ENCODE data around the gene POLR1A.
"Not testable (repeated sequence)": the region's sequence is repeated elsewhere in the genome, so short reads cannot be mapped to it uniquely, and the experiment has no call there.

The POLR1A gene

GRCh38 chr2:85995648-85996529 lies 109.8 kb downstream of the POLR1A start:
- no peak for DNase-seq

- no peak for DNase-seq
These were observed 110.6 kb downstream of the POLR1A start for GRCh38 chr2:85994897-85995647.

DNA sequence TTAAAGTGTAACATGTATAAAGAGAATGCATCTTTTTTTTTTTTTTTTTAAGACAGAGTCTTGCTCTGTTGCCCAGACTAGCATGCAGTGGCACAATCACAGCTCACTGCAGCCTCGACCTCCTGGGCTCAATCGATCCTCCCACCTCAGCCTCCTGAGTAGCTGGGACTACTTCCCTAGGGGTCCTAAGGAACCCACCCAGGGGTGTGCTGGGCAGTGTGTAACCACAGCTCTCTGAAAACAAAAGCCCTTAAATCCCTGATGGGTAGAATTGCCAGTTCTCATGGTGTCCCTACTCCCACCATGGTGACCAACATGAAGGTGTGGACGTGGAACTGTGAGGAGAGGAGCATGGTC lies 111.3 kb downstream of the POLR1A start:
- no peak for DNase-seq

GRCh38 chr2:85992611-85993010 lies 113.1 kb downstream of the POLR1A start:
- no peak for DNase-seq

DNA sequence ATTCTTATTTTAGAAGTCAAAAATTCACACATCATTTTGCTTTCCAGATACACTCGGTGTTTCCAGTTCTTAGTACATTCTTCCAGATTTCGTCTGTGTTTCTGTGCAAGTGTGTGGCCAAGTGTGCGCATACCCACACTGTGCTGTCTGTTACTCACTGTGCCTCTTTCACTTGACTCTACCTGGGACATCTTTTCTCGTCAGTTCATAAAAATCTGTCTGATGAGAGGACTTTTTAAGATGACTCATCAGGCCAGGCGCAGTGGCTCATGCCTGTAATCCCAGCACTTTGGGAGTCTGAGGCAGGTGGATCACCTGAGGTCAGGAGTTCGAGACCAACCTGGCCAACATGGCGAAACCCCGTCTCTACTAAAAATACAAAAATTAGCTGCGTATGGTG lies 113.6 kb downstream of the POLR1A start:
- DNase-seq: not testable (repeated sequence)

GRCh38 chr2:85990084-85990483 lies 115.6 kb downstream of the POLR1A start:
- DNase-seq: no peak

DNA sequence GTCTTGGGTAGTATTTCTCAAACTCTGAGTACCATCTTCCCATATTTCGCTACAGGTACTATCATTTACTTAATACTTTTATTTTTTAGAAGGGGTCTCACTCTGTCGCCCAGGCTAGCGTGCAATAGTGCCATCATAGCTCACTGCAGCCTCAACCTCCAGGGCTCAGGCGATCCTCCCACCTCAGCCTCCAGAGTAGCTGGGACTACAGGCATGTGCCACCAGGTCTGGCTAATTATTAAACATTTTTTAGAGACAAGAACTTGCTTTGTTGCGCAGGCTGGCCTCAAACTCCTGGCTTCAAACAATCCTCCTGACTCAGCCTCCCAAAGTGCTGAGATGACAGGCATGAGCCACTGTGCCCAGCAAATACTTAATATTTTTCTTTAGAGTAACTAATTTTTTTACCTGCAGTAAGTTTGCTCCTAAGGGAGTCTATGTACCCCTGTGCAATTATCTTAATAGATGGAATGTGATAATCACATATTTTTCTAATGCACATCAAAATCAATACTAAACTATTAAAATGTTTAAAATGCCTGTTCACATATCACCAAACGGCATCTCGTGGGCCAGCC lies 116.3 kb downstream of the POLR1A start:
- no peak for DNase-seq

DNA sequence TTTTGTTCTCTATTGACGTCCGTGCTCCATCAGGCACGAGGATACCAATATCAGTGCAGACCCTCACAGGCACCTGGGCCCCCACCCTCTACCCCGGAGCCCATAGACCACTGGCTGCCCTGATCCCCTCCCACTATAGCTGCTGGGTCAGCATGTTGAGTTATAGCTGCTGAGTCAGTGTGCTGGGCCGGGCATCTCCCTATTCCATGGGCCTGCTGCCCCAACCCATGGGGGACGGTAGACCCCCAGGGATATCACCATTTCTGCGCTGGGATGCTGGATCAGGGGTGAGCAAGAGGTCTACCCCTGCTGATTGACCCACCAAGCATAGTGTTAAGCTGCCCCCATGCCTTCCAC lies 116.8 kb downstream of the POLR1A start:
- no peak for DNase-seq

GRCh38 chr2:85988175-85988913 lies 117.3 kb downstream of the POLR1A start:
- DNase-seq: no peak

DNA sequence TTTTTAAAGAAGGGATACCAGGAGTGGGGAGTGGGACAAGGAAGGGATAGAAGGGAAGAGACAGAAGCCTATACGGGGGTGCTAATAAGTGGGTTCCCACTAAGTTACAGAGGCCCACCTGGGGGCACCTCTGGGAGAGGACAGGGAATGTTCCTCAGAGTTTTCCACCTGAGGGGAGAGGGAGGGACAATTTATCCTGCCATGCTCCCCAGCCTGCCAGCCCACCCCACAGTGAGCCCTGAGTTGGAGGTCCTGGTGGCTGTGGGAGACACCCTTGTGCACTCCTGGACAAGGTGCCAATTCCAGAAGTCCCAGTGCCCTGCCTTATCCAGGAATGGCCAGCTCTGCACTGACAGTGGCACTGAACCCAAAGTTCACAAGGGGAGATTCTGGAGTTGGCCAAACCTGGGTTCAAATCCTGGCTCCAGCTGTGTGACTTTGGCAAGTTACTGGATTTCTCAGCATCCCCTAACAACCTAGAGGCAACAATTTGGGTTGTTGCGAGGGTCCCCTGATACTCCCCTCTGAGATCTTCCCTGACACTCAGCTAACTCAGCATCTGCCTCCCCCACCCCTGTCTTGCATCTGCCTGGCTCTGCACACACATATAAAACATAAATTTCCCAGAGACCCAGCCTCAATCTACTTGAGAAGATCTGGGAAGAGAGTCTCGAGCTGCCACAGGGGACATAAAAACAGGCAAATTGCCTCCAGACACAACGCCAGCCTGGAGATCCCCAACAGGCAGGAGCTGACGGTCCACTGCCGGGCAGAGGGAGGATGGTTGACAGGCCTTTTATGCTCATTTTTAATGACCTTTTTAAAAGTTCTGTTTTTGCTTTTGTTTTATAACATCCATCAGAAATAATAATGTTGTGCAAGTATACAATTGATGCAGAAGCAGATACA lies 118.2 kb downstream of the POLR1A start:
- DNase-seq: no peak

DNA sequence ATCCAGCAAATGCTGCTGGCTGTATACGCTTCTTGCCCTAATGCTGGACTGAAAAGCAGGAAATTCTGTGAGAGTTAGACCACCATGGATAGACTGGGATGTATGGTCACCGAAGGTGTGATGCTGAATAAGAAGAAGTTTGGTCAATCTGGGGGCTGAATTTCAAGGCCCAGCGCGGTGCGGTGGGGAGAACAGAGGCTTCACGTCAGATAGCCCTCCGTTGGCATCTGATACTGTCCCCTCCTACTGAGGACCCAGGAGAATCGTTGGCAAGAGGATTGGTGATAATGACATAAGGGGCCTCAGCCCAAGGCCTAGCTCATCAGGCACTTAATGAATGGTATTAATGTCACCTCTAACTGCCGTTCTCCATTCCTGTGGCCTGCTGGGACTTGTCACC lies 119.6 kb downstream of the POLR1A start:
- DNase-seq: no peak

- no peak for DNase-seq
These were observed 120.9 kb downstream of the POLR1A start for GRCh38 chr2:85984788-85985187.

DNA sequence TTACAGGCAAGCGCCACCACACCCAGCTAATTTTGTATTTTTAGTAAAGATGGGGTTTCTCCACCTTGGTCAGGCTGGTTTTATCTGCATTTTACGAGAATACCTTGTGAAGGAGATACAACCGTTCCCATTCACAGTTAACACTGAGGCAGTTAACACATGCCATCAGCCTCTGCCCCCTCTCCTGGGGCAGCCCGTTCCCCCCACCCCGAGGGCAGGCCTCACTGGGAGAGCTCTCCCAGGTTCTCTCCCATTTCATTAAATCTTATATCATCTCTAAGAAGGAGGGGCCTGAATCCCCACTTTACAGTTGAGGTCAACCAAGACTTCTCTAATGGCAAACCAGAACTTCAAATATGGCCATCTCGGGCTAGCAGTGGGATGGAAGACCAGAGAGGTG lies 121.9 kb downstream of the POLR1A start:
- no peak for DNase-seq

GRCh38 chr2:85981579-85982247 lies 124.0 kb downstream of the POLR1A start:
- DNase-seq: no peak

DNA sequence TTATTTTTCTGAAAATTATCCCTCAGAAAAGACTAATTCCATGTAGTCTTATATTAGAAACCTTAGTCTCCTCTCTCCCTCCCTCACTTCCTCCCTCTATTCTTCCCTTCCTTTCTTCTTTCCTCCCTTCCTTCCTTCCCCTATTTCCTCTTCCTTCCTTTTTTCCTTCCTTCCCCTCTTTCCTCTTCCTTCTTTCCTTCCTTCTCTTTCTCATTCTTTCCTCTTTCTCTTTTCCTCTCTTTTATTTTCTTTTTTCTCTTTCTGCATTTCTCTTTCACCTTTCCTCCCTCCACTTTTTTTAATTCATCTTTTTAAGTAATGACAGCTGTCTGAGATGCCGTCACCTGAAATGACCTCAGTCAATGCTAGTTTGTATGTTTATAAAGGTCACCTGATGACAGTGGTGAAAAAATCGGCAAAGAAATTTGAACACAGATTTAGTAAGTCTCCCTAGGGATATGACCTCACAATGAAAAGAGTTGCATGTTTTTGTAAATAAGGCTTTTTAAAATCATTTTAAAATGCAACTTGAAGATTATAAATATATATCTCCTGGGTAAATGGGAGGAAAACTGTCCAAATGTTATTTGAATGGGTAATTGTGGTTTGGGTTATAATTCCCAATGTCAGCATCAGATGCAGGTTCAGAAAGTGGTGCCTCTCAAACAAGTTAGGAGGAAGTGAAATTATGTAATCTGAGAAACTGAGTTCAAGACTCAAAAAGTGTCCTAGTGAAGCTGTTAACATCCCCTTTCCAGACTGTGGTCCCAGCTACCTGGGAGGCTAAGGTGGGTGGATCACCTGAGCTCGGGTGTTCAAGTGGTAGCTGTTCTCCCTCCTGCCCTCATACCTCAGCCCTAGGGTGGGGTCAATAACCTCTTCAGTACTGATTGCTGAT lies 126.6 kb downstream of the POLR1A start:
- no peak for DNase-seq

DNA sequence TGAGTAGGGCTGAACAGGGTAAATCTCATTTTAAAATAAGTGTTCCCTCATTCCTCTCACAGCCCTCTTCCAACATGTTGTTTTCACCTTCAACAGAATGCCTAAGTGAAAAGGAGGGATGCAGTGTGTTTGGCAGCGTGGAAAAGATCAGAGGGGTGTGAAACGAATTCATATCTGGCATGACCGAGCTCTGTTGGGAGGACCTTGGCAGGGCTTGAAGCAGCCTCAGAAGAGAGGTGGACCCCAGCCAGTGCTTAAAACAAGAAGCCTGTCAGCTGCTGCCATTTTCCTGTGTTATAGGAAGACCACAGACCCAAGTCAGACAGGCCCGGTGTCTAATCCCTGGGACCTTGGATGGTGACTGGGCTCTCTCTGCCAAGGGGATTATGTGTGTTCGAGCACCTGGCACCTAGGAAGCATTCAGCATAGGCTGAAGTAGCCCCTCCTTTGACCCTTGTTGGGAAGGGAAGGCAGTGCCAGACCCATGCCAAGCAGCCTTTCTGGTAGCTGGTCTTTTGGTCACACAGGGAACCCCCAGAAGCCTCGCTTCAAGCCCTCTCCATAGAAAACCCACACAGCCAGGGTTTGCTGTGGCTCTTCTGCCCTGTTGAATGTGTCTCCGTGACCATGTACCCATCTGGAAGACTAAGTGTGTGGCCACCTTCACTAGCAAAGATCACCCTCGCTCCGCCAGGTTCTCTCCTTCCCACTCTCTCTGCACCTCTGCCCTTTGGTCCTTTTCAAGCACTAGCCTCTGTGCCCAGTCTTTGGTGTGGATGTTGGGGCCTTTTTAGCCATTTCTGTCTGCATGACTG lies 129.4 kb downstream of the POLR1A start:
- no peak for DNase-seq

GRCh38 chr2:85975581-85975980 lies 130.1 kb downstream of the POLR1A start:
- no peak for DNase-seq

GRCh38 chr2:85974390-85974789 lies 131.3 kb downstream of the POLR1A start:
- no peak for DNase-seq

GRCh38 chr2:85972355-85972754 lies 133.3 kb downstream of the POLR1A start:
- no peak for DNase-seq

GRCh38 chr2:85971366-85971765 lies 134.3 kb downstream of the POLR1A start:
- DNase-seq: no peak

Data from NCI-H524 (cell line).